Keratinocyte (primary cell): ENCODE results near the gene FAM162A. TPM values are rescaled to one million over a fixed set of nuclear protein-coding genes. Genes with fewer than 3 reads are reported as not detected.

Source experiments
- DNase-seq: peaks from one replicate; pipeline ENCODE4 v3.0.0-alpha.2; 2011; ENCODE audit warnings: low read depth, missing footprints, low spot score
- FAIRE-seq: peaks from 2 replicates; lab custom pipeline; 2011; peaks lifted over from hg19 to GRCh38; lab: Jason Lieb, UNC
- H2AFZ ChIP-seq: 2 replicates; pipeline ENCODE4 v1.6.0; 2012; ENCODE audit warnings: low read length, control low read depth, inconsistent platforms; ENCODE audit not compliant: control insufficient read depth
- H3K27ac ChIP-seq: 2 replicates; pipeline ENCODE4 v1.5.1; 2011; ENCODE audit warnings: low read length; ENCODE audit not compliant: control insufficient read depth, insufficient read depth
- H3K27me3 ChIP-seq: 3 replicates; pipeline ENCODE4 v1.6.0; 2011; ENCODE audit warnings: low read length; ENCODE audit not compliant: control insufficient read depth, insufficient read depth; ENCODE audit errors: extremely low read depth
- H3K36me3 ChIP-seq, 2 experiments: 2 replicates in 1 of 2; 3 replicates in 1 of 2; pipeline ENCODE4 v1.5.1; 2011; ENCODE audit warnings: low read length in 2 of 2, mild to moderate bottlenecking in 1 of 2; ENCODE audit not compliant: control insufficient read depth in 2 of 2, insufficient read depth in 2 of 2; ENCODE audit errors: extremely low read depth in 1 of 2
- H3K4me1 ChIP-seq: 3 replicates; pipeline ENCODE4 v1.5.1; 2011; ENCODE audit warnings: low read length; ENCODE audit not compliant: control insufficient read depth, insufficient read depth; ENCODE audit errors: extremely low read depth
- H3K4me2 ChIP-seq: 3 replicates; pipeline ENCODE4 v1.6.0; 2011; ENCODE audit warnings: low read depth, low read length; ENCODE audit not compliant: control insufficient read depth, insufficient read depth; ENCODE audit errors: extremely low read depth
- H3K4me3 ChIP-seq, 3 experiments: fragments of 200-600 bp in 1 of 3; sonication (generic) in 1 of 3; 2 replicates in 2 of 3; 3 replicates in 1 of 3; pipeline ENCODE4 v1.5.1; 2011 to 2016; ENCODE audit warnings: low read length in 3 of 3, mild to moderate bottlenecking in 3 of 3, control low read depth in 2 of 3, inconsistent platforms in 1 of 3, low read depth in 1 of 3, mixed read lengths in 1 of 3, mixed run types in 1 of 3, moderate library complexity in 1 of 3; ENCODE audit not compliant: control insufficient read depth in 2 of 3, insufficient read depth in 2 of 3; ENCODE audit errors: extremely low read depth in 1 of 3
- H3K79me2 ChIP-seq: 2 replicates; pipeline ENCODE4 v1.6.0; 2012; ENCODE audit warnings: low read length; ENCODE audit not compliant: control insufficient read depth, insufficient read depth
- H3K9ac ChIP-seq: 3 replicates; pipeline ENCODE4 v1.6.0; 2011; ENCODE audit warnings: low read length; ENCODE audit not compliant: control insufficient read depth, insufficient read depth; ENCODE audit errors: extremely low read depth
- H3K9me1 ChIP-seq: 3 replicates; pipeline ENCODE4 v1.6.0; 2011; ENCODE audit warnings: low read length; ENCODE audit not compliant: control insufficient read depth, insufficient read depth; ENCODE audit errors: extremely low read depth
- H3K9me3 ChIP-seq: 2 replicates; pipeline ENCODE4 v1.5.1; 2012; ENCODE audit warnings: low read depth, low read length; ENCODE audit not compliant: control insufficient read depth
- H4K20me1 ChIP-seq: 3 replicates; pipeline ENCODE4 v1.6.0; 2011; ENCODE audit warnings: low read length; ENCODE audit not compliant: control insufficient read depth, insufficient read depth; ENCODE audit errors: extremely low read depth
- EZH2 ChIP-seq: IDR thresholded peaks from one replicate; pipeline ENCODE4 v1.6.1; 2012; ENCODE audit warnings: inconsistent platforms, mild to moderate bottlenecking, low read length, moderate library complexity
- dilution Hi-C: fragments of 300-500 bp; cut with MboI; formaldehyde crosslinking; loops from one replicate; pipeline ENCODE4 v1.7.0; 2020; ENCODE audit warnings: low sequenced_read_pairs; ENCODE audit not compliant: extremely low pct_ligation_motif_present
- polyA plus RNA-seq, 5 experiments: library from polyadenylated mRNA; depleted of rRNA in 3 of 5; stranded (reverse) in 3 of 5; stranded (forward) in 1 of 5; unstranded in 1 of 5; fragments of >200 nt; gene quantifications; 1 replicate in 1 of 5; 2 replicates in 3 of 5; 3 replicates in 1 of 5; pipeline versions ENCODE4 v1.2.1 to v1.2.3, GENCODE V29; 2011 to 2012; ENCODE audit warnings: missing spikeins in 2 of 5, low read depth in 1 of 5, low replicate concordance in 1 of 5
- TF ChIP-seq, protein P1 (sequence below), 3 experiments: IDR thresholded peaks in 1 of 3; conservative IDR thresholded peaks in 1 of 3; optimal IDR thresholded peaks in 1 of 3; 2 replicates in 2 of 3; 3 replicates in 1 of 3; pipeline versions ENCODE3 to v1.5.1; 2011; ENCODE audit warnings: low read length in 3 of 3, mild to moderate bottlenecking in 3 of 3, moderate library complexity in 2 of 3, control low read depth in 1 of 3, inconsistent platforms in 1 of 3; ENCODE audit not compliant: insufficient read depth in 2 of 3; ENCODE audit errors: extremely low read depth in 1 of 3

Gene FAM162A
- polyA plus RNA-seq, 1 donor (not counting 4 experiments of a cell fraction or from before 2014, with no cell fraction given), result 124 TPM

DNA sequence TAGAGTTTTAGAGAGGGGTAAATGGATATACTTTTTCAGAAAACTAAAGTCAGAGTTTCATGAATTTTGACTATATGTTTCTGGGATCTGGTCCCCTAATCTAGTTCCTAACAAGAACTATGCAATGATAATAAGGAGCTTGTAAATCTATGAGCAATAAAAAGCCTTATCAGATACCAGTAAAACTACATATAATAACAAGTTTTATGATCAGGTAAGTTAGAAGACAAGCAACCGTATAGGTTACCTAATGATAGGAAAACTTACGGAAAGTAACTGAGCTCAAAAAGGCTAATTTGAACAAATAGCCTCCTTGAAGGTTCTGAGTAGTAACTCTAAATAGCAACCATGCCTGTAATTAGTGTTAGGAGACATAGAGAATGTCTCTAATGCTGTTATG, 22.0 kb upstream of the FAM162A start:
- Histone ChIP-seq H3K27me3 (no peaks in the 10 kb centered on the region), H3K9me3 (no peaks in the 10 kb centered on the region), H3K9ac (no peak overlapping the region), H3K27ac (no peak overlapping the region), H3K9me1 (no peaks in the 10 kb centered on the region), H3K4me1 (no peaks in the 10 kb centered on the region), H4K20me1 (no peaks in the 10 kb centered on the region), H3K79me2 (no peaks in the 10 kb centered on the region), H2AFZ (no peak overlapping the region), H3K4me2 (no peak overlapping the region), H3K4me3 (no peak overlapping the region), H3K36me3 (peaks cover 13 to 33% of the 10 kb centered on the region in 2 experiments)
- FAIRE-seq (no peak), DNase-seq (no peak)
- dilution Hi-C loops, result no loop called here
- TF ChIP-seq EZH2, result no peak
- TF ChIP-seq, protein P1, sequence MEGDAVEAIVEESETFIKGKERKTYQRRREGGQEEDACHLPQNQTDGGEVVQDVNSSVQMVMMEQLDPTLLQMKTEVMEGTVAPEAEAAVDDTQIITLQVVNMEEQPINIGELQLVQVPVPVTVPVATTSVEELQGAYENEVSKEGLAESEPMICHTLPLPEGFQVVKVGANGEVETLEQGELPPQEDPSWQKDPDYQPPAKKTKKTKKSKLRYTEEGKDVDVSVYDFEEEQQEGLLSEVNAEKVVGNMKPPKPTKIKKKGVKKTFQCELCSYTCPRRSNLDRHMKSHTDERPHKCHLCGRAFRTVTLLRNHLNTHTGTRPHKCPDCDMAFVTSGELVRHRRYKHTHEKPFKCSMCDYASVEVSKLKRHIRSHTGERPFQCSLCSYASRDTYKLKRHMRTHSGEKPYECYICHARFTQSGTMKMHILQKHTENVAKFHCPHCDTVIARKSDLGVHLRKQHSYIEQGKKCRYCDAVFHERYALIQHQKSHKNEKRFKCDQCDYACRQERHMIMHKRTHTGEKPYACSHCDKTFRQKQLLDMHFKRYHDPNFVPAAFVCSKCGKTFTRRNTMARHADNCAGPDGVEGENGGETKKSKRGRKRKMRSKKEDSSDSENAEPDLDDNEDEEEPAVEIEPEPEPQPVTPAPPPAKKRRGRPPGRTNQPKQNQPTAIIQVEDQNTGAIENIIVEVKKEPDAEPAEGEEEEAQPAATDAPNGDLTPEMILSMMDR (optimal IDR thresholded peaks at IDR 0.05 in 1 of 3, IDR thresholded peaks at IDR 0.05 in 1 of 3, conservative IDR thresholded peaks at IDR 0.05 in 1 of 3; ENCODE audit: extremely low read depth in 1 of 3, insufficient read depth in 2 of 3, low read length in 3 of 3), result no peak

DNA sequence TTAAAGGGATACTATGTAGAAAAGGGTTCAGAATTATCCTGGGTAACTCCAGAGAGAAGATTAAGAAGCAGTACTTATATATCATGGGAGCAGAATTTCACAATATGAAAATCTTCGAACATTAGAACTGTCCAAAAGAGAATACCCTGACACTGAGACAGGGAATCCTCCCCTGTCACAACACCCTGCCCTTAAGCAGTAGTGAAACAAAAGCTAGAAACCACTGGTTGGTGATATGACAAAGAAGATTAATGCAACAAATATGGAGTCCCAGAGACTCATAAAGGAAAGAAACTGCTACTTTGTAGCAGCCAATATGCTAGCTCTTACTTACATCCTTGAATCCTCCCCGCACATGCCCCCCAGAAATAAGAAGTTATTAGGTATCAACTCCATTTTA, 19.5 kb upstream of the FAM162A start:
- no peak overlapping the region for H3K4me2 ChIP-seq
- no peaks in the 10 kb centered on the region for H4K20me1 ChIP-seq
- no peaks in the 10 kb centered on the region for H3K9me3 ChIP-seq
- H3K27ac ChIP-seq, result no peak overlapping the region
- dilution Hi-C loops, result no loop called here
- no peaks in the 10 kb centered on the region for H3K27me3 ChIP-seq
- TF ChIP-seq, protein P1 (optimal IDR thresholded peaks at IDR 0.05 in 1 of 3, IDR thresholded peaks at IDR 0.05 in 1 of 3, conservative IDR thresholded peaks at IDR 0.05 in 1 of 3; ENCODE audit: extremely low read depth in 1 of 3, insufficient read depth in 2 of 3, low read length in 3 of 3), result no peak
- no peaks in the 10 kb centered on the region for H3K4me1 ChIP-seq
- H3K36me3 ChIP-seq, result peaks cover 9 to 25% of the 10 kb centered on the region in 2 experiments
- no peak overlapping the region for H3K4me3 ChIP-seq
- FAIRE-seq (no peak), DNase-seq (no peak)
- H3K79me2 ChIP-seq, result no peaks in the 10 kb centered on the region
- H3K9me1 ChIP-seq, result no peaks in the 10 kb centered on the region
- no peak overlapping the region for H3K9ac ChIP-seq
- H2AFZ ChIP-seq, result no peak overlapping the region
